GM21447 (cell line): ENCODE data around the gene PHF2.

Experiments
- ATAC-seq: cut with Tn5 transposase; IDR thresholded peaks from one replicate; pipeline ENCODE4 v1.9.1; 2021; ENCODE audit not compliant: unreplicated experiment

The PHF2 gene

GRCh38 chr9:93622691-93623090 lies 46.3 kb downstream of the PHF2 start:
- ATAC-seq, result no peak

- no peak for ATAC-seq
These were observed 47.4 kb downstream of the PHF2 start for GRCh38 chr9:93623753-93624152.

GRCh38 chr9:93624431-93624834 lies 48.0 kb downstream of the PHF2 start:
- ATAC-seq, result no peak

GRCh38 chr9:93624977-93625376 lies 48.6 kb downstream of the PHF2 start:
- ATAC-seq, result no peak

- no peak for ATAC-seq
These were observed 53.5 kb downstream of the PHF2 start for GRCh38 chr9:93629920-93630319.

GRCh38 chr9:93630806-93631411 lies 54.5 kb downstream of the PHF2 start:
- ATAC-seq, result no peak

- ATAC-seq, result no peak
These were observed 57.3 kb downstream of the PHF2 start for GRCh38 chr9:93633492-93634221.

GRCh38 chr9:93634311-93635185 lies 58.2 kb downstream of the PHF2 start:
- no peak for ATAC-seq

- ATAC-seq, result no peak
These were observed 59.1 kb downstream of the PHF2 start for GRCh38 chr9:93635186-93636107.

GRCh38 chr9:93636172-93636661 lies 59.8 kb downstream of the PHF2 start:
- no peak for ATAC-seq

GRCh38 chr9:93636667-93637066 lies 60.3 kb downstream of the PHF2 start:
- no peak for ATAC-seq

- ATAC-seq, result no peak
These were observed 61.5 kb downstream of the PHF2 start for GRCh38 chr9:93637886-93638285.

- no peak for ATAC-seq
These were observed 63.6 kb downstream of the PHF2 start for GRCh38 chr9:93640027-93640426.

- ATAC-seq, result no peak
These were observed 66.6 kb downstream of the PHF2 start for GRCh38 chr9:93642961-93643360.

GRCh38 chr9:93644397-93645088 lies 68.2 kb downstream of the PHF2 start:
- no peak for ATAC-seq

- ATAC-seq, result no peak
These were observed 68.9 kb downstream of the PHF2 start for GRCh38 chr9:93645149-93645889.

- ATAC-seq, result no peak
These were observed 69.7 kb downstream of the PHF2 start for GRCh38 chr9:93645921-93646639.

GRCh38 chr9:93646640-93647178 lies 70.3 kb downstream of the PHF2 start:
- ATAC-seq, result no peak
